SK-N-MC (cell line): ENCODE data around the gene SNAI1.

ENCODE experiments used
- EZH2 ChIP-seq: fragments of 200-600 bp; sonication (generic); IDR thresholded peaks from one replicate; pipeline ENCODE4 v1.6.1; 2017; ENCODE audit warnings: antibody characterized with exemption
- FOXP2 ChIP-seq: optimal IDR thresholded peaks from 2 replicates; pipeline ENCODE3; 2011; ENCODE audit warnings: mild to moderate bottlenecking, moderate library complexity; ENCODE audit not compliant: insufficient read depth; ENCODE audit errors: extremely low read length, control extremely low read depth
- POLR2AphosphoS5 ChIP-seq: IDR thresholded peaks from 2 replicates; pipeline ENCODE4 v1.6.1; 2012; ENCODE audit warnings: mild to moderate bottlenecking, low read depth, low read length, borderline replicate concordance

- TF ChIP-seq POLR2AphosphoS5, result no peak
- no peak for TF ChIP-seq EZH2
- no peak for TF ChIP-seq FOXP2
Observed at GRCh38 chr20:49985617-49986016, 2.8 kb downstream of the SNAI1 start.
